H1 (cell line): Measurements from ENCODE around the gene TBX2. TPM values are rescaled to one million over a fixed set of nuclear protein-coding genes. Genes with fewer than 3 reads are reported as not detected.

Experiments
- CHD1 ChIP-seq: IDR thresholded peaks from 2 replicates; pipeline ENCODE4 v1.6.1; 2012; ENCODE audit warnings: low read depth, low read length, improper control_type of control experiment
- CHD7 ChIP-seq: fragments of 300-600 bp; sonication (generic); IDR thresholded peaks from 2 replicates; pipeline ENCODE4 v1.7.1; 2012; ENCODE audit warnings: low read length, moderate library complexity, mild to moderate bottlenecking, inconsistent platforms; ENCODE audit not compliant: insufficient replicate concordance
- GTF2F1 ChIP-seq: IDR thresholded peaks from 2 replicates; pipeline ENCODE4 v1.6.1; 2012; ENCODE audit warnings: low read depth, low read length, improper control_type of control experiment, borderline replicate concordance
- SUZ12 ChIP-seq: fragments of 200-600 bp; sonication (generic); IDR thresholded peaks from 2 replicates; pipeline ENCODE4 v1.6.1; 2012; ENCODE audit warnings: mild to moderate bottlenecking, inconsistent platforms, low read length, moderate library complexity, mixed read lengths
- ZNF274 ChIP-seq: IDR thresholded peaks from 2 replicates; pipeline ENCODE4 v1.7.0; 2012; ENCODE audit warnings: low read length, borderline replicate concordance; ENCODE audit errors: extremely low read depth
- polyA plus RNA-seq, 7 experiments: library from polyadenylated mRNA; depleted of rRNA in 3 of 7; stranded (reverse) in 5 of 7; unstranded in 2 of 7; fragments of >200 nt in 5 of 7; fragments of 200-250 nt in 2 of 7; gene quantifications; 1 replicate in 5 of 7; 2 replicates in 1 of 7; 4 replicates in 1 of 7; pipeline versions ENCODE4 v1.2.1 to v1.2.3, GENCODE V29; 2011 to 2013; ENCODE audit warnings: missing spikeins in 2 of 7, mixed read lengths in 2 of 7
- total RNA-seq: library from RNA; stranded (reverse); fragmentation: NEBNext Ultra II Directional; extraction: Animal tissue kit (Norgen Biotek cat#: 25700); gene quantifications from 2 replicates; pipeline ENCODE4 v1.2.1, GENCODE V29; 2021
- TF ChIP-seq, protein P1 (sequence below): IDR thresholded peaks from 2 replicates; pipeline ENCODE4 v1.6.1; 2011; ENCODE audit warnings: low read depth, mild to moderate bottlenecking, low read length; ENCODE audit not compliant: insufficient read depth

Gene TBX2
- total and polyA plus RNA-seq, 2 of the 8 experiments (the other 6 are each of a cell fraction or from before 2014, with no cell fraction given), result not detected

DNA sequence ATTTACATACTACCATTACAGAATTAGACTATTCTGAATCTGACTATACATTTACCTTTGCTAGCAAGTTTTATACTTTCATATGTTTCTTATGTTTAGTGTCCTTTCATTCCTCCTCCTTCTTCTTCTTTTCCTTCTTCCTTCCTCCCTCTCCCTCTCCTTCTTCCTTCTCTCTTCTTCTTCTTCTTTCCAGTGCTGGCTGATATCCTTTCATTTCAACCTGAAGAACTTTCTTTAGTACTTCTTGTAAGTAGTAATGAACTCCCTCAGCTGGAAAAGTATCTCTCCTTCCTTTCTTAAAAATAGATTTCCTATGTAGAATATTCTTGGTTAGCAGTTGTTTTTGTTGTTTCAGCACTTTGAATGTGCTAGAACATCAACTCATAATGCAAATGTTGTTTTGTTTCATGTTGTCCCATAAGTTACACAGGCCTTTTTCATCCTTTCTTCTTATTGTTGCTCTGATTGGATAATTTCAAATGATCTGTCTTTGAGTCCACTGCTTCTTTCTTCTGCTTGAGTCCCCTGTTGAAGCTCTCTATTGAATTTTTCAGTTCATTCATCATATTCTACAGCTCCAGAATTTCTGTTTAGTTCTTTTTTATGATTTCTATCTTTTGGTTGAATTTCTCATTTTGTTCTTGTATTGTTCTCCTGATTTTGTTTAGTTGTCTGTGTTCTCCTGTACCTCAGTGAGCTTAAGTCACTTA is 37.5 kb downstream of the TBX2 start (continued):
- no peak for TF ChIP-seq CHD7
- TF ChIP-seq, protein P1, sequence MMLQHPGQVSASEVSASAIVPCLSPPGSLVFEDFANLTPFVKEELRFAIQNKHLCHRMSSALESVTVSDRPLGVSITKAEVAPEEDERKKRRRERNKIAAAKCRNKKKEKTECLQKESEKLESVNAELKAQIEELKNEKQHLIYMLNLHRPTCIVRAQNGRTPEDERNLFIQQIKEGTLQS, result no peak
- no peak for TF ChIP-seq SUZ12
- TF ChIP-seq CHD1, result no peak
- no peak for TF ChIP-seq GTF2F1
- no peak for TF ChIP-seq ZNF274
